Vagina (tissue), 2 donors: ENCODE data around the gene TMEM242. TPM values are rescaled to one million over a fixed set of nuclear protein-coding genes. Genes with fewer than 3 reads are reported as not detected.

Source experiments
- DNase-seq, 2 donors: peaks; one replicate each; pipeline ENCODE4 v3.0.0-alpha.2; 2017; ENCODE audit errors: extremely low spot score in 2 of 2
- H3K27ac ChIP-seq: fragments of 200-600 bp; sonication (generic); one replicate; pipeline ENCODE4 v1.5.1; 2019
- H3K27me3 ChIP-seq: fragments of 200-600 bp; sonication (generic); one replicate; pipeline ENCODE4 v1.5.1; 2019
- H3K36me3 ChIP-seq, 2 donors: fragments of 200-600 bp; sonication (generic); one replicate each; pipeline ENCODE4 v1.5.1; 2017 to 2019
- H3K4me1 ChIP-seq: fragments of 200-600 bp; sonication (generic); one replicate; pipeline ENCODE4 v1.5.1; 2019
- H3K4me3 ChIP-seq, 2 donors: fragments of 200-600 bp; sonication (generic); 1 replicate in 1 of 2; 2 replicates in 1 of 2; pipeline ENCODE4 v1.5.1; 2016 to 2019
- H3K9me3 ChIP-seq: fragments of 200-600 bp; sonication (generic); one replicate; pipeline ENCODE4 v1.5.1; 2019
- CTCF ChIP-seq, 3 experiments: fragments of 450-650 bp in 2 of 3; fragments of 200-600 bp in 1 of 3; sonication (generic) in 1 of 3; IDR thresholded peaks; one replicate each; pipeline ENCODE4 v1.5.1; 2017 to 2019; ENCODE audit warnings: antibody characterized with exemption in 3 of 3, mild to moderate bottlenecking in 2 of 3, moderate library complexity in 2 of 3
- POLR2A ChIP-seq, 2 donors: fragments of 450-650 bp; IDR thresholded peaks; one replicate each; pipeline ENCODE4 v1.6.1; 2017; ENCODE audit warnings: antibody characterized with exemption in 2 of 2, mild to moderate bottlenecking in 2 of 2, moderate library complexity in 2 of 2
- POLR2AphosphoS5 ChIP-seq, 2 donors: sonication (generic); formaldehyde crosslinking; IDR thresholded peaks; one replicate each; pipeline ENCODE4 v1.9.0; 2017; ENCODE audit warnings: antibody characterized with exemption in 2 of 2, mild to moderate bottlenecking in 2 of 2, low read depth in 1 of 2; ENCODE audit not compliant: insufficient read depth in 1 of 2
- intact Hi-C: fragments of 100-400 bp; cut with DNase I; formaldehyde crosslinking; loops from one replicate; pipeline ENCODE4 v1.15.1; 2023
- total RNA-seq: library from RNA; depleted of rRNA; stranded (reverse); fragments of >200 nt; gene quantifications from one replicate; pipeline ENCODE4 v1.2.3, GENCODE V29; 2016

TMEM242 gene
- total RNA-seq, 1 donor from 2014 or later = 6.1 TPM

DNA sequence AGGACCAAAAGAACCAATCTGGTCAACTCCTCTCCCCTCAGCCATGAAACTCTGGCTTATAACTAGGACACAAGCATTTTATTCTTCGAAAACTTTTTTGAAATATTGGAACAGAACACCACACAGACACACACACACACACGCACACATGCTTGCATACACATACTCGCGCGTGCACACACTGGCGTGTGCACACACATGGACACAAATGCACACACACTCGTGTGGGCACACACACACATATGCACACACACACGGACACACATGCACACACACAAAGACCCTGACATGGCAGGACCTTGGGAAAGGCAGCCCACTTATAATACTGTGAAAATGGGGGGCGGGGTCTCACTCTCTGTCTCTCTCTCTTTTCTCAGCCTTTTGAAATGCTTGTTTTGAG is 63.9 kb downstream of the TMEM242 start:
- TF ChIP-seq CTCF (IDR thresholded peaks at IDR 0.05) = no peak
- no peak for TF ChIP-seq POLR2AphosphoS5 (IDR thresholded peaks at IDR 0.05; ENCODE audit: insufficient read depth in 1 of 2, low read depth in 1 of 2)
- TF ChIP-seq POLR2A (IDR thresholded peaks at IDR 0.05) = no peak

DNA sequence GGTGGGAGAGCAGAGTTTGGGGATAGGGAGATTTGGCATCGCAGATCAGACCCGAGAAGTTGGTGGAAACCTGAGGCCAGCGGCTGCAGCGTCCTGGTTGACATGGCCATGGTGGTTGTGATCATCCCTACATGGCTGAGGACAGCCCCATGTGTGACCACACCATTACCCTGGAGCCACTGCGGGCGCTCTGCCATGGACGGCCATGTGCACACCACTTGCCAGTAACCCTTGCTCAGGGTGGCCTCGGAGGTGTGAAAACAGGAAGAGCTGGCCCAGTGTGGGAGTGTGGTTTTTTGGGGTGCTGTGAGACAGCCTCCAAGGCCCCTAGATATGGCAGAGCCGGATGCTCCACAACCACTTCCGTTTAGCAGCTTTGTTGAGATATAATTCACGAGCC is 64.4 kb downstream of the TMEM242 start:
- no peak for TF ChIP-seq POLR2AphosphoS5 (IDR thresholded peaks at IDR 0.05; ENCODE audit: insufficient read depth in 1 of 2, low read depth in 1 of 2)
- no peak for TF ChIP-seq POLR2A (IDR thresholded peaks at IDR 0.05)
- no peak for TF ChIP-seq CTCF (IDR thresholded peaks at IDR 0.05)
- intact Hi-C loops = no loop called here
- Histone ChIP-seq H3K27ac (no peak overlapping the region), H3K4me1 (no peaks in the 10 kb centered on the region), H3K4me3 (no peak overlapping the region), H3K36me3 (no peaks in the 10 kb centered on the region), H3K27me3 (no peaks in the 10 kb centered on the region), H3K9me3 (no peaks in the 10 kb centered on the region)
- DNase-seq = no peak

More for the DNA sequence above, 63.9 kb downstream of the TMEM242 start:
- H3K36me3 ChIP-seq = no peaks in the 10 kb centered on the region
- no peak for DNase-seq
- H3K4me1 ChIP-seq = no peaks in the 10 kb centered on the region
- no peak overlapping the region for H3K27ac ChIP-seq
- H3K27me3 ChIP-seq = no peaks in the 10 kb centered on the region
- no peak overlapping the region for H3K4me3 ChIP-seq
- H3K9me3 ChIP-seq = no peaks in the 10 kb centered on the region
- intact Hi-C loops = no loop called here

- Histone ChIP-seq H3K9me3 (no peaks in the 10 kb centered on the region), H3K36me3 (no peaks in the 10 kb centered on the region), H3K27ac (no peak overlapping the region), H3K4me3 (no peak overlapping the region), H3K27me3 (no peaks in the 10 kb centered on the region), H3K4me1 (no peaks in the 10 kb centered on the region)
- DNase-seq = no peak
- intact Hi-C loops = no loop called here
- TF ChIP-seq POLR2AphosphoS5 (IDR thresholded peaks at IDR 0.05; ENCODE audit: insufficient read depth in 1 of 2, low read depth in 1 of 2) (no peak), POLR2A (IDR thresholded peaks at IDR 0.05) (no peak), CTCF (IDR thresholded peaks at IDR 0.05) (no peak)
Observed at GRCh38 chr6:157255079-157255478, 68.2 kb downstream of the TMEM242 start.

DNA sequence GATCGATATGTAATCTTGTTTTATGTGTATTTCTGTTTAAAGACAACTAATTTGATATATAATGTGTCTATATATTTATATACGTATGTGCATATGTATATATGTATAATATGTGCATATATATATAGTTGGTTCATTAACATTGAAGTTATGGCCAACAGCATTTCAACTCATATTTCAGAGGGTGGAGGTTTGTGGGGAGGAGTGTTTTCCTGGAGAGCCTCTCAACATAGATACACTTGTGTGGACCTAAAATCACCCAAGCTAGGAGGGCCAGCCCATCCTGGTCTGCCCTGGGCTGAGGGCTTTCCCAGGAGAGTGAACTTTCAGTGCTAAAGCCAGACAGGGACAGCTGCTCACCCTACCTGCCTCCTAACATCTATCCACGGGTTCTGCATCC is 68.8 kb downstream of the TMEM242 start:
- Histone ChIP-seq H3K4me1 (no peaks in the 10 kb centered on the region), H3K4me3 (no peak overlapping the region), H3K9me3 (no peaks in the 10 kb centered on the region), H3K27ac (no peak overlapping the region), H3K27me3 (no peaks in the 10 kb centered on the region), H3K36me3 (no peaks in the 10 kb centered on the region)
- no peak for DNase-seq
- TF ChIP-seq POLR2AphosphoS5 (IDR thresholded peaks at IDR 0.05; ENCODE audit: insufficient read depth in 1 of 2, low read depth in 1 of 2) (no peak), CTCF (IDR thresholded peaks at IDR 0.05) (no peak), POLR2A (IDR thresholded peaks at IDR 0.05) (no peak)
- intact Hi-C loops = no loop called here

DNA sequence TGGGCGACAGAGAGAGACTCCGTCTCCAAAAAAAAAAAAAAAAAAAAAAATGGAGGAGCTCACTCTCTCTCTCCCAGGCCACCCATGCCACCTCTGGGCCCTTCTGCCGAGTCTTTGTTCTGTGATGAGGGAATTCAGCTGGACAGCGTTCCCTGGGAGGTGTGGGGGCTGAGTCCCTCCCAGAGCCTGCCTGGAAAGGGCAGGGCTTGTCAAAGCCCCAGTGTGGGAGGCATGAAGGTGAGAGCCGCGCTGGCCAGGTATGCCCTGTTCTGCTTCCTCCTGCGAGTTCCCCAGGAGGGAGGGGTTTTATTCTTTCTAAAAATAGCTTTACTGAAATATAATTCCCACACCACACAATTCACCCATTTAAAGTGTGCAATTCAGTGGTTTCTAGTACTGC is 69.6 kb downstream of the TMEM242 start:
- H3K27me3 ChIP-seq = no peaks in the 10 kb centered on the region
- no peak overlapping the region for H3K4me3 ChIP-seq
- no peaks in the 10 kb centered on the region for H3K4me1 ChIP-seq
- no peak for DNase-seq
- H3K27ac ChIP-seq = no peak overlapping the region
- intact Hi-C loops = no loop called here
- TF ChIP-seq POLR2AphosphoS5 (IDR thresholded peaks at IDR 0.05; ENCODE audit: insufficient read depth in 1 of 2, low read depth in 1 of 2) = no peak
- TF ChIP-seq CTCF (IDR thresholded peaks at IDR 0.05) = no peak
- no peak for TF ChIP-seq POLR2A (IDR thresholded peaks at IDR 0.05)
- no peaks in the 10 kb centered on the region for H3K36me3 ChIP-seq
- no peaks in the 10 kb centered on the region for H3K9me3 ChIP-seq
